Activated CD4-positive, alpha-beta T cell treated with anti-CD3 and anti-CD28 coated beads for 4 hours (primary cell): Measurements from ENCODE around the gene STYXL2.

Experiments used
- DNase-seq, 2 donors: peaks; one replicate each; pipeline ENCODE4 v3.0.0-alpha.2; 2020

The STYXL2 gene

DNA sequence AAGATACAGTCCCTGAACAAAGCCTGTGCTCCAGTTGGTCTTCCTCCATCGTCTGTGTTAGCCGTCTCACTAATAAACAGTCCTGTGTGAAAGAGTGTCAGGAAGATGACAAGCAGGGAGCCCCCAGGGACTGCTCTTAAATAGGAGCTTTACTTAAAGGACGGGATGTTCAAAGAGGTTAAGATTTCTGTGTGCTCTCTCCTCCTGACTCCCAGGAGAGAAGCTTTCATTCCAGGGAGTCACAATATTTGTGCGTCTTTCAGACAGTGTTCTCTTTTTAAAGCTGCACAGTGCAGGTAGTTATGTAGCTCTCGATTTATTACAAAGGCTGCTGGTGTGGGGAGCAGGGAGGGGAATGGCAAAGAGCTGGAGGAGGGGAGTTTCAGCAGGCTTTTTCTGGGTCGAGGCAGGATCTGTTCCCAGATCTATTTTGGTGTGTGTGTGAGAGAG is 43.5 kb downstream of the STYXL2 start:
- no peak for DNase-seq

GRCh38 chr1:167137793-167138510 is 44.1 kb downstream of the STYXL2 start:
- DNase-seq = no peak

DNA sequence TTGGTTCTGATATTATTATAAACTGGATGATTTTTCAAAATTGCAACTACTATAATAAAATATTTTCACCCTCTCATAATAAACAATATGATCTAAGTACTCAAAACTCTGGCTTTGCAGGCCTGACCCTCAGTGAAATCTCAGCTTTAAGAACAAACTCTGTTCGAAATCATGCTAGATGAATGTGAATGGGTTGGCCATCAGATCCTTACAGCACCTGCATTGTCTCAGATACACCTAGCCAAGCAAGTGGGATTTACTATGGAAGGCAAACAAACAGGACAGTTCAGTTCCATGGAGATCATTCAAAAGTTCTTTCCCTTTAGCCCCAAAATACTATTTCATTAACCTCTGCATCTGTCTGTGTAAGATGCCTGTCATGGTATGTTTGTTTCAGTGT is 44.8 kb downstream of the STYXL2 start:
- no peak for DNase-seq

DNA sequence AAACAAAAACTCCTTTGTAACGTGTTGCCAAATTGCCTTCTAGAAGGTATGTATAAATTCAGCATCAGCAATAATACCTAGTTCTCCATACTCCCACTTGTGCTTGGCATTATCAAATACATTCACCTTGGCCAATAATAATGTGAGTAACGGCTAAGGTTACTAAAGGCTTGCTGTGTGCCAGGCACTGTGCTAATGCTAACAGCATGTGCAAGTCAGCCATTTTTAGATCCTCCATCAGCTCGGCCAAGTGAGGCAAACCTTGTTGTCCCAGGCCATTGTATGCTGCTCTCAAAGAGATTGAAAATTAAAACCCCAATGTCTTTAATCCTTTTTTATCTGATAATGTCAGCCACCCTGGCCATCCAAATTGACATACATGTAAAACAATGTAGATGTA is 48.1 kb downstream of the STYXL2 start:
- no peak for DNase-seq
